Right lobe of liver (tissue), 4 donors: ENCODE measurements around the gene LENEP.

ENCODE experiments used
- POLR2A ChIP-seq: fragments of 450-650 bp; IDR thresholded peaks from one replicate; pipeline ENCODE4 v1.6.1; 2017; ENCODE audit warnings: antibody characterized with exemption, mild to moderate bottlenecking
- TF ChIP-seq, protein P1 (sequence below), 4 donors: fragments of 200-600 bp in 3 of 4; fragments of 450-650 bp in 1 of 4; IDR thresholded peaks; one replicate each; pipeline versions ENCODE4 v1.5.1 to v1.8.0; 2016 to 2022; ENCODE audit warnings: antibody characterized with exemption in 4 of 4, mild to moderate bottlenecking in 2 of 4
- donor health status: DM: no; HTN: no; CAD: no.
- donor health status: DM: no; HTN: no; CAD: no.
- donor health status: DM: no; HTN: yes; CAD: no.

DNA sequence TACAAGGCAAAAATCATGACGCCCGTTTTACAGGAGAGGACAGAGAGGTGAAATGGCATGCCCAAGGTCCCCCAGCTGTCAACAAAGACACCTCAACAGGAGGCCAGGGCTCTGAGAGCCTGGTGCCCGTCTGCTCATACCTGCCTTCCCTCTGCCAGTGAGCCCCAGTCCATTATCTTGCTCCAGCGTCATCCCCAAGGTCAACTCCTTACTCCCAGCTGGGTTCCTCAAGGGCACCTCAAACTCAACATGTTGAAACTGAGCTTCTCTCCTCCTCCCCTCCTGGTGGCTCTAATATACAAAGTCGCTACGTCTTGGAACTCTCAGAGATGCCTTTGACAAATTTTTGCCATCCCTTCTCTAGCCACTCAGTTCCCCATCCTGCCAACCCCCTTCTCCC, 40.7 kb upstream of the LENEP start:
- TF ChIP-seq, protein P1, sequence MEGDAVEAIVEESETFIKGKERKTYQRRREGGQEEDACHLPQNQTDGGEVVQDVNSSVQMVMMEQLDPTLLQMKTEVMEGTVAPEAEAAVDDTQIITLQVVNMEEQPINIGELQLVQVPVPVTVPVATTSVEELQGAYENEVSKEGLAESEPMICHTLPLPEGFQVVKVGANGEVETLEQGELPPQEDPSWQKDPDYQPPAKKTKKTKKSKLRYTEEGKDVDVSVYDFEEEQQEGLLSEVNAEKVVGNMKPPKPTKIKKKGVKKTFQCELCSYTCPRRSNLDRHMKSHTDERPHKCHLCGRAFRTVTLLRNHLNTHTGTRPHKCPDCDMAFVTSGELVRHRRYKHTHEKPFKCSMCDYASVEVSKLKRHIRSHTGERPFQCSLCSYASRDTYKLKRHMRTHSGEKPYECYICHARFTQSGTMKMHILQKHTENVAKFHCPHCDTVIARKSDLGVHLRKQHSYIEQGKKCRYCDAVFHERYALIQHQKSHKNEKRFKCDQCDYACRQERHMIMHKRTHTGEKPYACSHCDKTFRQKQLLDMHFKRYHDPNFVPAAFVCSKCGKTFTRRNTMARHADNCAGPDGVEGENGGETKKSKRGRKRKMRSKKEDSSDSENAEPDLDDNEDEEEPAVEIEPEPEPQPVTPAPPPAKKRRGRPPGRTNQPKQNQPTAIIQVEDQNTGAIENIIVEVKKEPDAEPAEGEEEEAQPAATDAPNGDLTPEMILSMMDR (IDR thresholded peaks at IDR 0.05): no peak
- no peak for TF ChIP-seq POLR2A
